ENCODE results near the gene SNX13.

SNX13 gene

GRCh38 chr7:17773289-17773626 is 167.0 kb downstream of the SNX13 start:
- no peak for DNase-seq

DNA sequence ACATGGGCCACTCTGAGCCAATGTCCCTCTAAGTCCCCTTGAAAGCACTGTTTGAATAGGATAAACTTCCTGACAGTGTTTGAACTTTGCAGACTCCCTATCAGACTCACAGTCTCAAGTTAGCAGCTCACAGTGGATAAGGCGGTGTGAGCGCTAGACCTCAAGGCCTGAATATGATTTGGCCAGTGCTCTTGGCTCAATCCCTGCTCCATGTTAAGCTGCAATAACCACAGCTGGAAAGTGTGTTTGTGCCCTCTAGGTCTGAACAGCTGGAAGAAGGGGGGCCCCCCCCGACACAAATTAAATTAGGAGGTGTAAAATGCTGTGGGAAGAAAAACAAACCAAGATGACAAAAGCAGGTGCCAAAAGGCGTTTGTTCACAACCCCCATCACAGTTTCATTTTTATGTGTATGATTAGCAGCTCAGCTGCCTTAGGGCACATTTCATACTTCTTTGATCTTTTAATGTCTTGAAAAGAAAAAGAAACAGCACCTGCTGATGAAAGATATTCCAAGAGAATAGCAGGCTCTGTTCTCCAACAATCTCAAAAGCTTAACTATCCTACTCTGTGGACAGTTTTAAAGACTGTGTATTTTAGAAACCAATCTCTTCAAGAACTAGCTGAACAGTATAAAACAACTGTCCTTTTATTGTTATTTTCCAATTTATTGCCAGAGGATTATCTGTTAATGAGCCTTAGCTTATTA is 167.6 kb downstream of the SNX13 start:
- no peak for DNase-seq

DNA sequence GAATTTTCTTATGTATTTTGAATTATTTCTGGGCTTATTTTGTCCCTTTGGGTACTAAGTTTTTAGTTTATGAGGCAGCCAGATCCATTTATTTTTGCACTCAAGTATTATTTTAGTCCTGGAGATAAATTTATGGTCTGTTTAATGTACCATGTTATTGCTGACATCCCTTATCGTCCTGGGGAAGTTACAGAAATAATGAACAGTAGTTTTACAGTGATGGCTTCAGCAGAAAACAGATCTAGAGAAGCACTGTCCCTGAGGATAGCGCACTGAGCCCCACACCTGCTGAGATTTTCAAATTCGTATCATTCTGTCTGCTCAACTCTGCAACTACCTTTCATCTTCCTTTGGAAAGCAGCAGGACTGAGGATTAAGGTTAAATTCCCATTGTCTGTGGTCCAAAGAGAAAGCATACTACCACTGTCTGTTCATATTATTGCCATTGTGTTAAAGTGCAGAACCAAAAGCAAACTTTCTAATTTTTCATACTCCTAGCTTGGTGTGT is 168.3 kb downstream of the SNX13 start:
- DNase-seq = no peak

DNA sequence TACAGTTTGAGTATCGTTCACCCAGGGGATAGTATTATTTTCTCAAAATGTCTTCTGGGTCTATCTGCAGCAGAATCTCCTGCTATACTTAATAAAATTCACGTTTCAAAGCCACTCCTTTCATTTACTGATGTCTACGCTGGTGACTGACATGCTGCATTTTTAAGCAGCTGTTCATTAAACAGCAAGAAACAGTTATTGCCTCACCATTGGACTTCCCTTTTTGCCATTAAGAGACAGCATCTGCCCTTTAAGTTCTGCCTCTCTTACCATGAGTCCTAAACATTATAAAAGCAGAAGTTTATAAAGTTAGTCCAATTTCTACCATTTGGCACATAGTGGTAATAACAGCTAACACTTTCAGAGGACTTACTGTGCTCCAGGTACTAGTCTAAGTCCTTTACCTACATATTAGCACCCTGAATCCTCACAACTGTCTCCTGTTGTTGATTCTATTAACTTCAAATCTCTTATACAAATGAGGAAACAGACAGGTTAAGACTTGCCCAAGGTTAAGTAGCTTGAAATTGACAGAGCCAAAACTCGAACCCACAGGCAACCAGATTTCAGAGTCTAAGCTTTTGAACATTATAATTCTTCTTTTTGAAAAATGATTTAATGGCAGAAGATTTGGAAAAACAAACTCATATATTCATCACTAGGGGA is 169.5 kb downstream of the SNX13 start:
- peak; percentile 26 for DNase-seq

DNA sequence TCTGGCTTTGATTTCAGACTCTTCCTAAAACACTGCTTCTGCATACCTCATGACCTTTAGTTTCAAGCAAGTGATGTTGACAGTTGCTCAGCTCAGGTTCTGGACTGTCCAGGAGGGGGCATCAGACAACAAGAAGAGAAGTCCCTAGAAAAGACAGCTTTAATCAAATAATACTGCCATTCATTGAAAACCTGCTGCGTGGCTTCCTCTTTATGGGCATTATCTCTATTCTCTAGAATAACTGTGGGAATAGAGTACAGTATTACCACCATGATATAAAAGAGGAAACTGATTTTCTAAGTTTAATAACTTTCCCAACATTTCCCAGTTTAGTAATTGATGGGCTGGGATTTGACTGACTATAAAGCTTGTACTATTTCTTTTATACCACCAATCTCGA is 170.4 kb downstream of the SNX13 start:
- peak; percentile 45 for DNase-seq

DNA sequence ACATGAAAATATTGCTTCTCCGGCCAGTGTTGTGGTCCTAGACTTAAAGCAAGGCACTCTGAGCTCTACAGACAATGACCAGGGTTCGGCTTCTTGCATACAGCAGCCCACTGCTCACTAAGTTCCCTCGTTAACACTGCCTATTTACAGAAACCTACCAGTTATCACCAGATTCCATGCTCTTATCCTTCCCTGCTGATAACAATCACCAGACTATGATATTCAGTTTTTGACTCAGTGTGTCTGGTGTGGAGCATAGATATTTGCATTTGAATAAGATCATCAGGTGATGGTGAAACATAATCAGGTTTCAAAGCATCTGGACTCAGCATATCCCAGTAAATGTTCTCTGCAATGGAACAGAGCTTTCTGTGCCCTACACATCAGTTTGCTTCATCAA is 182.3 kb downstream of the SNX13 start:
- no peak for DNase-seq

- no peak for DNase-seq
Measured at GRCh38 chr7:17746020-17746530, 194.2 kb downstream of the SNX13 start.

- no peak for DNase-seq
Measured at GRCh38 chr7:17745610-17746009, 194.7 kb downstream of the SNX13 start.

DNA sequence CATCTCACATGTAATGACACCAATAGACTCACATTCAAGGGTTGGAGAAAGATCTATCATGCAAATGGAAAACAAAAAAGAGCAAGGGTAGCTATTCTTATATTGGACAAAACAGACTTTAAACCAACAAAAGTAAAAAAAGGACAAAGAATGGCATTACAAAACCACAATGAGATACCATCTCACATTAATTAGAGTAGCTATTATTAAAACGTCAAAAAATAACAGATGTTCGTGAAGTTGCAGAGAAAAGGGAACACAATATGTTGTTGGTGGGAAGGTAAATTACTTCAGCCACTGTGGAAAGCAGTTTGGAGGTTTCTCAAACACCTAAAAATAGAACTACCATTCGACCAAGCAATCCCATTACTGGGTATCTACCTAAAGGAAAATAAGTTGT is 197.0 kb downstream of the SNX13 start:
- no peak for DNase-seq

DNA sequence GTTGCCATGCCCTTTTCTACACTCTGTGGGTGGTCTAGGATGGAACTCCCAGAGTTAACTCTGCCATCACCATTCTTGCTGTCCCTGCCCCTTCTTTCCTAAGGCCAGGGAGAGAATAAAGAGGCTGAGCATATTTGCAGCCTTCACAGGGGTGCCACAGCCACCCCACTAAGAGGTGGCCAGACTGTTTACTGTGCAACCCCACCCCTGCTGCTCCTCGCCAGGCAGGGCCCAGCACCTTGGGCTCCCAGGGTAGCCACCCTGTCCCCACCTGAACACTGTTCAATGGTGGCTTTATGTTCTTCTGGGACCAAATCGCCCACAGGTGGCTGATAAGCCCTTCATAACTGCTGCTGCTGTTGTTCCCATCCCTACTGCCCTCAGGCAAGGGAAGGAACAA is 198.9 kb downstream of the SNX13 start:
- no peak for DNase-seq

Data from NCI-H526 treated with DMSO at 0.1 percent for 48 hours (cell line).